Measurements from ENCODE around the gene PTCD2.
A peak's percentile ranks its signal among the peaks of the same experiment; 100 is the strongest.
"Not testable (repeated sequence)": the region's sequence is repeated elsewhere in the genome, so short reads cannot be mapped to it uniquely, and the experiment has no call there.

Gene PTCD2

GRCh38 chr5:72298136-72298535, 22.0 kb upstream of the PTCD2 start:
- DNase-seq: not testable (repeated sequence)

GRCh38 chr5:72298711-72299110, 21.5 kb upstream of the PTCD2 start:
- no peak for DNase-seq

- no peak for DNase-seq
These were observed 19.4 kb upstream of the PTCD2 start for GRCh38 chr5:72300590-72301339.

- no peak for DNase-seq
These were observed 18.6 kb upstream of the PTCD2 start for GRCh38 chr5:72301557-72301956.

- peak; percentile 82 for DNase-seq
These were observed 18.0 kb upstream of the PTCD2 start for GRCh38 chr5:72302171-72302570.

GRCh38 chr5:72305194-72306142, 14.7 kb upstream of the PTCD2 start:
- DNase-seq: no peak

GRCh38 chr5:72307573-72307967, 12.6 kb upstream of the PTCD2 start:
- DNase-seq: no peak

- DNase-seq: peak; percentile 99
These were observed 12.0 kb upstream of the PTCD2 start for GRCh38 chr5:72307968-72308852.

- no peak for DNase-seq
These were observed 11.4 kb upstream of the PTCD2 start for GRCh38 chr5:72308853-72309191.

GRCh38 chr5:72313141-72313540, 7.0 kb upstream of the PTCD2 start:
- no peak for DNase-seq

- DNase-seq: no peak
These were observed 5.5 kb upstream of the PTCD2 start for GRCh38 chr5:72314571-72315172.

GRCh38 chr5:72319435-72319975, 668 bp upstream of the PTCD2 start:
- not testable (repeated sequence) for DNase-seq

GRCh38 chr5:72324189-72324825, 4.1 kb downstream of the PTCD2 start:
- DNase-seq: no peak

- no peak for DNase-seq
These were observed 5.6 kb downstream of the PTCD2 start for GRCh38 chr5:72325566-72326305.

GRCh38 chr5:72326306-72326649, 6.1 kb downstream of the PTCD2 start:
- DNase-seq: no peak

- DNase-seq: no peak
These were observed 8.0 kb downstream of the PTCD2 start for GRCh38 chr5:72328172-72328571.

- DNase-seq: no peak
These were observed 10.5 kb downstream of the PTCD2 start for GRCh38 chr5:72330712-72331111.

GRCh38 chr5:72337159-72337558, 17.0 kb downstream of the PTCD2 start:
- no peak for DNase-seq

- DNase-seq: no peak
These were observed 18.6 kb downstream of the PTCD2 start for GRCh38 chr5:72338689-72339209.

GRCh38 chr5:72346398-72346797, 26.2 kb downstream of the PTCD2 start:
- no peak for DNase-seq

GRCh38 chr5:72347801-72348308, 27.7 kb downstream of the PTCD2 start:
- peak; percentile 57 for DNase-seq

All from islet precursor cell (in vitro differentiated cells).